GM23248 (cell line): ENCODE results near the gene HSPD1.

ENCODE experiments used
- EZH2 ChIP-seq: fragments of 200-600 bp; sonication (generic); IDR thresholded peaks from 2 replicates; pipeline ENCODE4 v1.6.1; 2018; ENCODE audit warnings: antibody characterized with exemption, mild to moderate bottlenecking; ENCODE audit not compliant: insufficient read depth, poor library complexity, severe bottlenecking
- EZH2phosphoT487 ChIP-seq: fragments of 200-600 bp; sonication (generic); IDR thresholded peaks from 2 replicates; pipeline ENCODE4 v1.6.1; 2018; ENCODE audit warnings: antibody characterized with exemption, moderate library complexity, mild to moderate bottlenecking, low read depth; ENCODE audit not compliant: insufficient read depth

DNA sequence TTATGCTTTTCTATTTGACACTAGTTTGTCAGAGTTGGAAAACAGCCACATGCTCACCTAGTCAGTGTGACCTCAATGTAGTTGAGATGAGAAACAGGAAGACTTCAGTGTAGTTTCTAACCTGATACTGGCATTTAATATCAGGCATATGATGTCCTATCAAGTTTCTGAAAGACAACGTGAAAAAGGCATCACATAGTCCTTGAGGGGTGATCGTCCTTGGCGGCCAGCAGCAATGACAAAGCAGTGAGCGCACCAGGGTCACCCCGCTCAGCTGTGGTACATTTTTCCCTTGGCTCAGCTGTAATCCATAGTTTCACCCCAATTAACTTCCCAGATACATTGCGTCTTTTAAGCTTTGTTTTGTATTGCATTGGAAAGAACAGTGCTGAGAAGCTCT, 4.9 kb upstream of the HSPD1 start:
- TF ChIP-seq EZH2: no peak
- no peak for TF ChIP-seq EZH2phosphoT487
